SK-N-SH treated with all-trans-retinoic acid at 6 μM for 48 hours (cell line): ENCODE results near the gene FAM8A1.

ENCODE experiments used
- ATAC-seq: fragments of 200-7000 bp; cut with Tn5 transposase; 3 replicates; pipeline ENCODE4 v1.9.1; 2020; ENCODE audit warnings: mild to moderate bottlenecking, moderate library complexity
- ARNTL ChIP-seq: fragments of 450-650 bp; formaldehyde crosslinking; IDR thresholded peaks from 2 replicates; pipeline ENCODE4 v1.5.0; 2020; ENCODE audit warnings: low read depth, mild to moderate bottlenecking, moderate library complexity, borderline replicate concordance
- CREB5 ChIP-seq: fragments of 250-450 bp; sonication (Bioruptor Pico); IDR thresholded peaks from 2 replicates; pipeline ENCODE4 v1.5.1; 2020; ENCODE audit warnings: low read depth, mild to moderate bottlenecking, moderate library complexity
- CSDC2 ChIP-seq: fragments of 250-450 bp; sonication (Bioruptor Pico); IDR thresholded peaks from 2 replicates; pipeline ENCODE4 v1.5.0; 2020; ENCODE audit warnings: mild to moderate bottlenecking, moderate library complexity
- ESRRG ChIP-seq: fragments of 250-450 bp; sonication (Bioruptor Pico); IDR thresholded peaks from 2 replicates; pipeline ENCODE4 v1.6.1; 2021; ENCODE audit warnings: mild to moderate bottlenecking
- OSR1 ChIP-seq: fragments of 250-450 bp; sonication (Bioruptor Pico); IDR thresholded peaks from 2 replicates; pipeline ENCODE4 v1.8.0; 2022; ENCODE audit warnings: moderate library complexity, mild to moderate bottlenecking, inconsistent platforms
- PATZ1 ChIP-seq: fragments of 250-450 bp; sonication (Bioruptor Pico); IDR thresholded peaks from 2 replicates; pipeline ENCODE4 v1.8.0; 2020; ENCODE audit warnings: mild to moderate bottlenecking, moderate library complexity, borderline replicate concordance
- PPARA ChIP-seq: fragments of 250-450 bp; sonication (Bioruptor Pico); IDR thresholded peaks from 2 replicates; pipeline ENCODE4 v1.5.0; 2020; ENCODE audit warnings: mild to moderate bottlenecking, borderline replicate concordance
- TOX ChIP-seq: fragments of 250-450 bp; sonication (Bioruptor Pico); IDR thresholded peaks from 2 replicates; pipeline ENCODE4 v1.8.0; 2021; ENCODE audit warnings: mild to moderate bottlenecking, moderate library complexity, borderline replicate concordance
- TSHZ2 ChIP-seq: fragments of 250-450 bp; sonication (Bioruptor Pico); IDR thresholded peaks from 2 replicates; pipeline ENCODE4 v1.5.0; 2020; ENCODE audit warnings: mild to moderate bottlenecking, moderate library complexity
- ZFP30 ChIP-seq: fragments of 450-650 bp; formaldehyde crosslinking; IDR thresholded peaks from 2 replicates; pipeline ENCODE4 v1.5.0; 2022; ENCODE audit warnings: mild to moderate bottlenecking, moderate library complexity
- ZNF565 ChIP-seq: fragments of 450-650 bp; formaldehyde crosslinking; conservative IDR thresholded peaks from 2 replicates; pipeline ENCODE4 v1.5.0; 2020; ENCODE audit warnings: low read depth, mild to moderate bottlenecking, moderate library complexity
- TF ChIP-seq, protein P1 (sequence below): fragments of 250-450 bp; sonication (Bioruptor Pico); IDR thresholded peaks from 2 replicates; pipeline ENCODE4 v1.8.0; 2021; ENCODE audit warnings: low read depth, mild to moderate bottlenecking, moderate library complexity, borderline replicate concordance
- TF ChIP-seq, protein P2 (sequence below): fragments of 250-450 bp; sonication (Bioruptor Pico); IDR thresholded peaks from 2 replicates; pipeline ENCODE4 v1.5.1; 2021; ENCODE audit warnings: mild to moderate bottlenecking, moderate library complexity

Gene FAM8A1

GRCh38 chr6:17648745-17649144, 48.6 kb downstream of the FAM8A1 start (continued):
- TF ChIP-seq, protein P1, sequence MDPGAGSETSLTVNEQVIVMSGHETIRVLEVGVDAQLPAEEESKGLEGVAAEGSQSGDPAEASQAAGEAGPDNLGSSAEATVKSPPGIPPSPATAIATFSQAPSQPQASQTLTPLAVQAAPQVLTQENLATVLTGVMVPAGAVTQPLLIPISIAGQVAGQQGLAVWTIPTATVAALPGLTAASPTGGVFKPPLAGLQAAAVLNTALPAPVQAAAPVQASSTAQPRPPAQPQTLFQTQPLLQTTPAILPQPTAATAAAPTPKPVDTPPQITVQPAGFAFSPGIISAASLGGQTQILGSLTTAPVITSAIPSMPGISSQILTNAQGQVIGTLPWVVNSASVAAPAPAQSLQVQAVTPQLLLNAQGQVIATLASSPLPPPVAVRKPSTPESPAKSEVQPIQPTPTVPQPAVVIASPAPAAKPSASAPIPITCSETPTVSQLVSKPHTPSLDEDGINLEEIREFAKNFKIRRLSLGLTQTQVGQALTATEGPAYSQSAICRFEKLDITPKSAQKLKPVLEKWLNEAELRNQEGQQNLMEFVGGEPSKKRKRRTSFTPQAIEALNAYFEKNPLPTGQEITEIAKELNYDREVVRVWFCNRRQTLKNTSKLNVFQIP (CRISPR knock-in tag) = no peak
- TF ChIP-seq PATZ1 (no peak), CREB5 (CRISPR knock-in tag) (no peak), CSDC2 (CRISPR knock-in tag) (no peak), ARNTL (CRISPR knock-in tag) (no peak), OSR1 (no peak)
- TF ChIP-seq, protein P2, sequence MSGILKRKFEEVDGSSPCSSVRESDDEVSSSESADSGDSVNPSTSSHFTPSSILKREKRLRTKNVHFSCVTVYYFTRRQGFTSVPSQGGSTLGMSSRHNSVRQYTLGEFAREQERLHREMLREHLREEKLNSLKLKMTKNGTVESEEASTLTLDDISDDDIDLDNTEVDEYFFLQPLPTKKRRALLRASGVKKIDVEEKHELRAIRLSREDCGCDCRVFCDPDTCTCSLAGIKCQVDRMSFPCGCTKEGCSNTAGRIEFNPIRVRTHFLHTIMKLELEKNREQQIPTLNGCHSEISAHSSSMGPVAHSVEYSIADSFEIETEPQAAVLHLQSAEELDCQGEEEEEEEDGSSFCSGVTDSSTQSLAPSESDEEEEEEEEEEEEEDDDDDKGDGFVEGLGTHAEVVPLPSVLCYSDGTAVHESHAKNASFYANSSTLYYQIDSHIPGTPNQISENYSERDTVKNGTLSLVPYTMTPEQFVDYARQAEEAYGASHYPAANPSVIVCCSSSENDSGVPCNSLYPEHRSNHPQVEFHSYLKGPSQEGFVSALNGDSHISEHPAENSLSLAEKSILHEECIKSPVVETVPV (CRISPR knock-in tag) = no peak

DNA sequence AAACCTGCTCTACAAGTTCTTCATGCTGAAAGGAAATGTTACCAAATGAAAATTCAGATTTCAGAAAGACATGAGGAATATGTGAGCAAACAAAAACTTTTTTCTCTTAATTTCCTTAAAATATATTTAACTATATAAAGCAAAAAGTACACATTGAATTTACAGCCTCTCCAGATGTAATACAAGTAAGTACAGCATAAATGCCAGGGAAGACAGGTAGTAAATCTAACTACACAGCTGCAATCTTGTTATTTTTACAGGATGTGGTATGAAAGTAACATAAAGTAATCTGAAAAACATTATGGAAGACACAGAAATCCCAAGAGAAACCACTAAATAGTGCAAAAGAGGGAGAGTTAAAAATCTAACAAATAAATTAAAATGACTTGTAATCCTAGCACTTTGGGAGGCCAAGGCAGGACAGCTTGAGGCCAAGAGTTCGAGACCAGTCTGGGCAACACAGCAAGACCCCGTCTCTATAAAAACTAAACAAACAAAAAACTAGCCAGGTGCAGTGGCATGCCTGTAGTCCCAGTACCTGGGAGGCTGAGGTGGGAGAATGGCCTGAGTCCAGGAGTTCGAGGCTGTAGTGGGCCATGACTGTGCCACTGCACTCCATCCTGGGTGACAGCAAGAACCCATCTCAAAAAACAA, 50.7 kb downstream of the FAM8A1 start:
- ATAC-seq = no peak
- TF ChIP-seq, protein P1 (CRISPR knock-in tag) = no peak
- TF ChIP-seq TOX (CRISPR knock-in tag) = no peak
- TF ChIP-seq ZNF565 (CRISPR knock-in tag) = no peak
- no peak for TF ChIP-seq PPARA (CRISPR knock-in tag)
- TF ChIP-seq, protein P2 (CRISPR knock-in tag) = no peak
- TF ChIP-seq OSR1 = no peak
- TF ChIP-seq TSHZ2 (CRISPR knock-in tag) = no peak
- no peak for TF ChIP-seq ARNTL (CRISPR knock-in tag)
- TF ChIP-seq PATZ1 = no peak
- no peak for TF ChIP-seq ZFP30 (CRISPR knock-in tag)
- TF ChIP-seq ESRRG (CRISPR knock-in tag) = no peak
